ENCODE measurements around the gene MYCBP2. TPM values are rescaled to one million over a fixed set of nuclear protein-coding genes. Genes with fewer than 3 reads are reported as not detected.
"Not testable (repeated sequence)": the region's sequence is repeated elsewhere in the genome, so short reads cannot be mapped to it uniquely, and the experiment has no call there.

The MYCBP2 gene
- total RNA-seq, 1 donor from 2014 or later = 96.4 TPM

DNA sequence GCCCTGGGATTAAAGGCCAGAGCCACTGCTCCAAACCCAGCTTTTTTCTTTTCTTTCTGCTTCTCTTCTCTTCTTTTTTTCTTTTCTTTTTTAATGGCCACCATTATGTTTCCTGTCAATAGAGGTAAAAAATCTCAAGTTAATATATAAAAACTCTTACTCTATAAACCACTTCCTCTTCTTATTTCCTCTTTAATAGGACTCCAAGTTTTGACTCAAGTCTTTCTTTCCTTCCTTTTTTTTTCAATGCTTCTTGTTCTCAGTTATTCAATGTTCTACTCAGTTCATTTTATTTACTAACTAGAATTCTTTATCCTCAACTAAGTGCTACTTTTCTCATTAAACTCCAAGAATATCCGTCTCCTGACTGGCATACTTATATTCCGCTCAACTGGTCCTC is 27.1 kb upstream of the MYCBP2 start:
- no peak overlapping the region for H3K4me3 Mint-ChIP-seq
- H3K36me3 Mint-ChIP-seq (ENCODE audit: low read depth) = no peaks in the 10 kb centered on the region
- H3K9me3 Mint-ChIP-seq = no peaks in the 10 kb centered on the region
- intact Hi-C loops (cut with micrococcal nuclease) = no loop called here
- H3K4me1 Mint-ChIP-seq (ENCODE audit: low read depth) = peaks cover 11% of the 10 kb centered on the region
- no peak overlapping the region for H3K27ac Mint-ChIP-seq
- H3K27me3 Mint-ChIP-seq (ENCODE audit: insufficient read depth) = peaks cover 3% of the 10 kb centered on the region
- no peak for DNase-seq (ENCODE audit: low spot score)

DNA sequence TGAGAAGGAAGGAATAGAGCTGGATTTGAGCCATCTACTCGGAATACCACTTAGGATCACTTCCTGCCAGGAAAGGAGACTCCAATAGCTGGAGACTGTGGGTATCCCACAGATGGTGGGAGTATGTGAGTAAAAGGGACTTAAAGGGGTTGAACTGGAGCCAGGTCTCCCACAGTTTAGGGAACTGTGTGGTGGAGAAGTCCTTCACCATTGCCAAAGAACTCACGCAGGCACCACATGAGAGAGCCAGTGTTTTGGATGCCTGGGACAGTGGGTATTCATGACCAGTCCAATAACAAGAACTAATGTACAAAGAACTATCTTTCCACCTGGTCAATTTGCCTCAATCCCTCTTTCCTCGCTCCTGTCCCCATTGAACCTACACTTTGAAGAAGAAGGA is 24.4 kb upstream of the MYCBP2 start:
- no peak for DNase-seq (ENCODE audit: low spot score)
- H3K27me3 Mint-ChIP-seq (ENCODE audit: insufficient read depth) = peaks cover 3% of the 10 kb centered on the region
- H3K36me3 Mint-ChIP-seq (ENCODE audit: low read depth) = no peaks in the 10 kb centered on the region
- no peak overlapping the region for H3K27ac Mint-ChIP-seq
- H3K4me1 Mint-ChIP-seq (ENCODE audit: low read depth) = peaks cover 11% of the 10 kb centered on the region
- intact Hi-C loops (cut with micrococcal nuclease) = no loop called here
- no peaks in the 10 kb centered on the region for H3K9me3 Mint-ChIP-seq
- no peak overlapping the region for H3K4me3 Mint-ChIP-seq

DNA sequence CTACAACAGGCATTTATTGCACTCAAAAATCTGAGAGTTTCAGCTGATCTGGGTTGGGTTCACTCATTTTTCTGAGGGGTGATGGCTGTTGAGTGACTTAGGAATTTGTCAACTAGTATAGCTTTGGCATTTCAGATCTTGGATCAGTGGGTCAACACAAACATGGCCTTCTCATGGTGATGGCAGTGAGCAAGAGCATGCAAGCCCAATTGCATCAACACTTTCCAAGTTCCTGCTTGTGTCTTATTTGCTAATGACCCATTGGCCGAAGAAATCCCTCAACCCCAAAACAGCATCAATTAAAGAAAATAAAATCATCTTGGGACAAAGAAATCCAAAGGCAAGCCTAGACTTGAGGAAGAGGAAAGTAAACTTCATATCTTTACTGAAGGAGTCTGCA is 23.9 kb upstream of the MYCBP2 start:
- Mint-ChIP-seq H3K27ac (no peak overlapping the region), H3K4me3 (no peak overlapping the region), H3K36me3 (ENCODE audit: low read depth) (no peaks in the 10 kb centered on the region), H3K27me3 (ENCODE audit: insufficient read depth) (peaks cover 3% of the 10 kb centered on the region), H3K9me3 (no peaks in the 10 kb centered on the region), H3K4me1 (ENCODE audit: low read depth) (peaks cover 11% of the 10 kb centered on the region)
- no peak for DNase-seq (ENCODE audit: low spot score)
- intact Hi-C loops (cut with micrococcal nuclease) = no loop called here

DNA sequence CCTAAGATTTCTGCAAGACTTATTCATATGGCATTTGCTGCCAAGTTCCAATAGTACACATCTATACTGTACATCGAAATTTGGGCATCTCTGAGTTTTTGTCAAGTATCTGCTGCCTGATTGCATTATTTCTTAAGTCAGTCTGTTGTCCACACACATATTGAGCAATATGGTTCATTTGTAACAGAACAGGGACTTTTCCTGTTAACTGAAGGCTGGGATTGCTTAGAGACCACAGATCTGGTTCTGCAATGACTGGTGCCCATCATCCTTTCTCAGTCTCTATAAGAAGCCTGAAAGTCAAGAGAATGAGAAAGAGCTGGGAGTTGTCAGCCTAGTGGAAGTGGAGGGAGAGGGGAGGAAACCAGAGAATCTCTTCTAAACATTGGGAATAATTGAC is 22.5 kb upstream of the MYCBP2 start:
- H3K27ac Mint-ChIP-seq = no peak overlapping the region
- H3K9me3 Mint-ChIP-seq = no peaks in the 10 kb centered on the region
- DNase-seq (ENCODE audit: low spot score) = no peak
- H3K27me3 Mint-ChIP-seq (ENCODE audit: insufficient read depth) = peaks cover 3% of the 10 kb centered on the region
- no peak overlapping the region for H3K4me3 Mint-ChIP-seq
- no peaks in the 10 kb centered on the region for H3K36me3 Mint-ChIP-seq (ENCODE audit: low read depth)
- intact Hi-C loops (cut with micrococcal nuclease) = no loop called here
- peaks cover 19% of the 10 kb centered on the region for H3K4me1 Mint-ChIP-seq (ENCODE audit: low read depth)

DNA sequence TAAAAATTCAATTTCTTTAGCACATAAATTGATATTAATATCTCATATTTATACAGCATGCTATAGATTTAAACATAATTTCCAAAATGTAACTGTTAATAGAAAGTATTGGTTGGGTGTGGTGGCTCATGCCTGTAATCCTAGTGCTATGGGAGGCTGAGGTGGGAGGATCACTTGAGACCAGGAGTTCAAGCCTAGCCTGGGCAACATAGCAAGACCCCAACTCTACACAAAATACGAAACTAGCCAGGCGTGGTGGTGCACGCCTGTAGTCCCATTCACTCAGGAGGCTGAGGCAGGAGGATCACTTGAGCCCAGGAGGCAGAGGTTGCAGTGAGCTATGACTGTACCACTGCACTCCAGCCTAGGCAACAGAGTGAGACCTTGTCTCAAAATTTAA is 20.5 kb upstream of the MYCBP2 start:
- DNase-seq (ENCODE audit: low spot score); H3K27ac Mint-ChIP-seq; H3K27me3 Mint-ChIP-seq (ENCODE audit: insufficient read depth); H3K4me3 Mint-ChIP-seq; intact Hi-C loops (cut with micrococcal nuclease); H3K36me3 Mint-ChIP-seq (ENCODE audit: low read depth); H3K9me3 Mint-ChIP-seq: not testable (repeated sequence)
- peaks cover 13% of the 10 kb centered on the region for H3K4me1 Mint-ChIP-seq (ENCODE audit: low read depth)

DNA sequence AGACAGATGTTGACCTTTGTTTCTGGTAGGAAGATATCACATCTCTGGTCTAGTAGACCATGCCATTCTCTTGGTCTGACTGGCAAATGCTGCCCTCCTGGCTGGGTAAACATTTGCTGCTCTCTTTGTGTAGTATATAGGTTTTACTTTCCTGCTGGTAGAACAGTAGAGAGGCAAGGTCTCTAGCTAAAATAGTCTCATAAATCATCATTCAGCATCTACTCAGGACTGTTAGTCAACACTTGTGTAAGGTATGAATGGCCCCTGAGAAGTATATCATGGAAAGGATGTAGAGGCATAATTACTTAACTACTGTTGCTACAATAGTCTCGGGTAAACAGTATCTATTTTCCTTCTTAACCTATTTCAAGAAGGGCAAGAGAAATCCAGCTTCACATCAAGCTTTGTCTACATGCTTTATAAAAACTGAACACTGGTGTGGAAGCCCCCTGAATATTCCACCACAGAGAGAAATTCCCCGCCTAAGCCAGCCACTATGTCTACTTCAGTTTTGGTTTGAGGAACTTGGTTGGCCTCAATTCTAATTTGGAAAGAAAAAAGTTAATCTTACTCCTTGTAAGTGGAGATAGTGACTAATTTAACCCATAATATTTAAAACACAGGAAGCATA is 18.4 kb upstream of the MYCBP2 start:
- H3K4me3 Mint-ChIP-seq = no peak overlapping the region
- peaks cover 3% of the 10 kb centered on the region for H3K27me3 Mint-ChIP-seq (ENCODE audit: insufficient read depth)
- H3K36me3 Mint-ChIP-seq (ENCODE audit: low read depth) = no peaks in the 10 kb centered on the region
- intact Hi-C loops (cut with micrococcal nuclease) = loop anchor here (1.0 kb wide), 4 partner anchors 16 to 133 kb away; no protein-coding TSS in a partner anchor
- H3K27ac Mint-ChIP-seq = peak overlapping the region; percentile 88
- DNase-seq (ENCODE audit: low spot score) = no peak
- no peaks in the 10 kb centered on the region for H3K9me3 Mint-ChIP-seq
- H3K4me1 Mint-ChIP-seq (ENCODE audit: low read depth) = peaks cover 13% of the 10 kb centered on the region

DNA sequence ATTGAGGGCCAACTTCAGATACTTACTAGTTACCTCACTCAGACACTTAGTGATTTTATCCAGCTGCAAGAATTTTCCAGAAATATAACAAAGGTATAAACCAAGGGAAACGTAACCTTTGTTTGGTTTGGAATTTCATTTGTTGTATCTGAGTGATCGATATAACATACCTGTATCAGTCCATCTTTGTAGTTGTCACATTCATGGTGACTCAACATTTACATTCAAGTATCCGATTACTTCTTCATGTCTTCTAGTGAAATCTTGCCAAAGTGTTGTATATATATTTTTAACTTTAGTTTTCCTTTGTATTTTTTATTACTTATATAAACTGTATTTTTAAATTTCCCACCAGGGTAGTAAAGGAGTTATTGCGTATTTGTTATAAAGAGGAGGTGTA is 16.9 kb upstream of the MYCBP2 start:
- H3K27ac Mint-ChIP-seq = no peak overlapping the region
- no peak for DNase-seq (ENCODE audit: low spot score)
- no peaks in the 10 kb centered on the region for H3K9me3 Mint-ChIP-seq
- H3K4me3 Mint-ChIP-seq = no peak overlapping the region
- intact Hi-C loops (cut with micrococcal nuclease) = no loop called here
- no peaks in the 10 kb centered on the region for H3K36me3 Mint-ChIP-seq (ENCODE audit: low read depth)
- no peaks in the 10 kb centered on the region for H3K27me3 Mint-ChIP-seq (ENCODE audit: insufficient read depth)
- peaks cover 18% of the 10 kb centered on the region for H3K4me1 Mint-ChIP-seq (ENCODE audit: low read depth)

DNA sequence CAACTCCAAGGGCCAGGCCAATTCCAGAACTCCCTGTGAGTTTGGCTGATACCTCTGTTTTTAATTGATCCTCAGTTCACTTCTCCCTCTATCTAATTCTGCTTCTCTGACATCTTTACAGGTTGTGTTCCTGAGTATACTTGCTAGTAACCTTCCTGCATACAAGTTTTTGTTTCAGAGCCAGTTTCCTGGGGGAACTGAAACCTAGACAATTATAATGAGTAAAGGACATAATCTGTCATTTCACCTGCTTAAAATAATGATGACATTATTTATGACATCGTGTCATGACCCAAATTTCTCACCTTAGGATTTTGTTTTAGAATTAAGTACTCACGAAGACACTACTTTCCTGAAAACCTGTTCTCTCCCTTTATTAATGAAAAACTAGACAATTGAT is 12.5 kb upstream of the MYCBP2 start:
- peaks cover 1% of the 10 kb centered on the region for H3K36me3 Mint-ChIP-seq (ENCODE audit: low read depth)
- H3K9me3 Mint-ChIP-seq = no peaks in the 10 kb centered on the region
- peaks cover 21% of the 10 kb centered on the region for H3K4me1 Mint-ChIP-seq (ENCODE audit: low read depth)
- H3K4me3 Mint-ChIP-seq = no peak overlapping the region
- no peaks in the 10 kb centered on the region for H3K27me3 Mint-ChIP-seq (ENCODE audit: insufficient read depth)
- no peak overlapping the region for H3K27ac Mint-ChIP-seq
- no peak for DNase-seq (ENCODE audit: low spot score)
- intact Hi-C loops (cut with micrococcal nuclease) = no loop called here

DNA sequence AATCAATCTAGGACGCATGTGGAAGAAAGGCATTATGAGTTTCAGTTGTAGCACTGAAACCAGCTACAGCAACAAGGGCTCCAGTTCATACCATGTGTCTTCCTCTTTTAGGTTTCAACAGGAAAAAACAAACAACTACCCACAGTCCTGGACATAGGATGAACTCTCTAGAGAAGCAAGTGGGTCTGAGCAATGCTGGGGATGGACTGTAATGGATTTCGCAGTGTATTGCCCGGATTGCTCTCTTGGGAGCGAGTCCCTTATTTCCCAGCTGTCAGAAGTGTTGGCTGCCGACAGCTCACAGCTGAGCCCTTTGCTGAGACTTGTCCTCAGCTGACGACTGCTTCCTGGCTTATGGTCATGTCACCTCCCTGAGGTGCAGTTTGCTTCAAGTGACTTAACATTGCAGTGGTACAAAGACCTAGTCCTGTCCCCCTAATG is 12.1 kb upstream of the MYCBP2 start:
- peaks cover 1% of the 10 kb centered on the region for H3K36me3 Mint-ChIP-seq (ENCODE audit: low read depth)
- no peaks in the 10 kb centered on the region for H3K9me3 Mint-ChIP-seq
- intact Hi-C loops (cut with micrococcal nuclease) = no loop called here
- H3K27me3 Mint-ChIP-seq (ENCODE audit: insufficient read depth) = no peaks in the 10 kb centered on the region
- no peak overlapping the region for H3K4me3 Mint-ChIP-seq
- H3K4me1 Mint-ChIP-seq (ENCODE audit: low read depth) = peaks cover 21% of the 10 kb centered on the region
- H3K27ac Mint-ChIP-seq = no peak overlapping the region
- no peak for DNase-seq (ENCODE audit: low spot score)

DNA sequence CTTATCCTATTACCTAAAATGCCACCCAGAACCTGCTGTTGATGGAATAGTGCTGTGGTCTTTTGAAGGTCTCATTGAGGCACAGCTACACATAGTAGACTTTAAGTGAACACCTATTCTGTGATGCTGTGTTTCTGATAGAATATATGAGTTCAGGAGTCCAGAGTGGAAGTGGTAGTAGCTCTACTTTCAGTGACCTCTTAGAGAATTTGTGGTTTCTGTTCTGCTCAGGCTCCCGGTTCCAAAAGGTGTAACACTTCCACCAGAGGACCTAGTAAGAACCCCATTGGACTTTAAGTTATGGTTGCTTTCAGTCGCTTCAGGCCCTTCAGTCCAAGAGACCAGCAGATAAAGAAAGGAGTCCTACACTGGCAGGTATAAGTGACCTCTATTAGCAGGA is 11.4 kb upstream of the MYCBP2 start:
- Mint-ChIP-seq H3K4me3 (no peak overlapping the region), H3K27ac (no peak overlapping the region), H3K36me3 (ENCODE audit: low read depth) (peaks cover 1% of the 10 kb centered on the region), H3K27me3 (ENCODE audit: insufficient read depth) (peaks cover 3% of the 10 kb centered on the region), H3K4me1 (ENCODE audit: low read depth) (peaks cover 21% of the 10 kb centered on the region), H3K9me3 (no peaks in the 10 kb centered on the region)
- intact Hi-C loops (cut with micrococcal nuclease) = no loop called here
- no peak for DNase-seq (ENCODE audit: low spot score)

DNA sequence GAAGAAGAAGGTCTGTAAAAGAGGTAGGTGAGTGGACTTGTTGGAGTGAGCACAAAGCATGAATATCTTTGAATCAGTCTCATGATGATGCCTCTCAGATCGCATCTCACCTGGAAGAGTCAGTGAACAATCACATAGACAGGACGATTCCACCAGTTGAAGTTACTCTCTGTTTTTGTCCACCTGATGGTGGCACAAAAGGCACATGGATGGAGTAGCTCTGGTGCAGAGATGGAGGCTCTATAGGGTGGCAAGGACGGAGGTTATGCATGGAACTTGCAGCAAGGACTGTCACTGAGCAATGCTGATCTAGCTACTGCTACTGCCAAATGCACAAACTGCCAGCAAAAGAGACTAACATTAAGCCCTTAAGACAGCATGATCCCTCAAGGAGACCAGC is 10.3 kb upstream of the MYCBP2 start:
- H3K4me1 Mint-ChIP-seq (ENCODE audit: low read depth) = peaks cover 21% of the 10 kb centered on the region
- H3K4me3 Mint-ChIP-seq = no peak overlapping the region
- H3K27me3 Mint-ChIP-seq (ENCODE audit: insufficient read depth) = peaks cover 3% of the 10 kb centered on the region
- no peak overlapping the region for H3K27ac Mint-ChIP-seq
- intact Hi-C loops (cut with micrococcal nuclease) = no loop called here
- no peaks in the 10 kb centered on the region for H3K9me3 Mint-ChIP-seq
- H3K36me3 Mint-ChIP-seq (ENCODE audit: low read depth) = peaks cover 1% of the 10 kb centered on the region
- no peak for DNase-seq (ENCODE audit: low spot score)

DNA sequence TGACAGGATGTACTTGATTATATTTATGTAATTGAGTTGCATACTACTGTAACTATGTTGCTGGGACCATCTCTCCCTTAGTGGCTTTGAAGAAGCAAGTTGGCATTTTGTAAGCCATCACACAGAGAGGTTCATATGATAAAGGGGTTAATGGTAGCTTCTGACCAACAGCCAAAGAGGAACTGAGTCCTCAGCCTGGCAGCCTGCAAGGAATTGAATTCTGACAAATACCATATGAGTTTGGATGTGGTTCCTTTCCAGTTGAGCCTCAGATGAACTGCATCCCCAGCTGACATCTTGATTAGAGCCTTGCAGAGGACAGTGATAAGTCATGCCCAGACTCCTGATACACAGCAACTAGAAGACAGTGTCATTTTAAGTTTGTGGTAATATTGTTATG is 8.6 kb upstream of the MYCBP2 start:
- H3K36me3 Mint-ChIP-seq (ENCODE audit: low read depth) = peaks cover 3% of the 10 kb centered on the region
- peaks cover 27% of the 10 kb centered on the region for H3K4me1 Mint-ChIP-seq (ENCODE audit: low read depth)
- DNase-seq (ENCODE audit: low spot score) = no peak
- H3K4me3 Mint-ChIP-seq = no peak overlapping the region
- H3K27ac Mint-ChIP-seq = no peak overlapping the region
- H3K9me3 Mint-ChIP-seq = no peaks in the 10 kb centered on the region
- peaks cover 3% of the 10 kb centered on the region for H3K27me3 Mint-ChIP-seq (ENCODE audit: insufficient read depth)
- intact Hi-C loops (cut with micrococcal nuclease) = no loop called here

DNA sequence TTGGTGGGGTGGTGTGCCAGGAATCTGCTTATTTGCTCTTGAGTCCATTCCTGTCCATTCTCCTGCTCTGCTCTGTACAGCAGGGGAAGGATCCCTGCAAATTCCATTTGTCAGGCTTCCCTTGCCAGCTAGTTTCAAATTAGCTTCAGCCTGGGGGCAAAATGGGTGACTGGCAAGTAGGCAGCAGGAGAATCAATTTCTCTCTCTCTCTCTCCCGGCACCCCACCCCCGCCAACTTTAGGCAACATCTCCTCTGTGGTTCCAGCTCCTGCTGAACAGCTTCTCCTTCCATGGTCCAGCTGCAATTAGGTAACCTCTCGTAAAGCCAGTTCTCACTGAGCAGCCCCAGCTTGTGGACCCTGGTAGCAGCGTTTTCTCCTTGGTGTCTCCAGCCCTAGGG is 6.7 kb upstream of the MYCBP2 start:
- Mint-ChIP-seq H3K4me3 (no peak overlapping the region), H3K4me1 (ENCODE audit: low read depth) (peaks cover 24% of the 10 kb centered on the region), H3K27ac (no peak overlapping the region), H3K27me3 (ENCODE audit: insufficient read depth) (peaks cover 3% of the 10 kb centered on the region), H3K36me3 (ENCODE audit: low read depth) (peaks cover 3% of the 10 kb centered on the region), H3K9me3 (no peaks in the 10 kb centered on the region)
- no peak for DNase-seq (ENCODE audit: low spot score)
- intact Hi-C loops (cut with micrococcal nuclease) = loop anchor here (5.0 kb wide), 1 partner anchor 234 kb away; no protein-coding TSS in a partner anchor

DNA sequence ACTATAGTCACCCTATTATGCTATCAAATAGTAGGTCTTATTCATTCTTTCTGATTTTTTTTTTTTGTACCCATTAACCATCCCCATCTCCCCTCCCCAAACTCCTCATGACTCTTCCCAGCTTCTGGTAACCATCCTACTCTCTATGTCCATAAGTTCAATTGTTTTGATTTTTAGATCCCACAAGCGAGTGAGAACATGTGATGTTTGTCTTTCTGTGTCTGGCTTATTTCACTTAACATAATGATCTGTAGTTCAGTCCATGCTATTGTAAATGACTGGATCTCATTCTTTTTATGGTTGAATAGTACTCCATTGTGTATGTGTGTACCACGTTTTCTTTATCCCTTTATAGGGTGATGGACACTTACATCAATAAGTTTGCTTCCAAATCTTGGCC is 4.5 kb upstream of the MYCBP2 start:
- Mint-ChIP-seq H3K9me3 (no peaks in the 10 kb centered on the region), H3K4me3 (peak overlapping the region; percentile 28), H3K4me1 (ENCODE audit: low read depth) (peaks cover 26% of the 10 kb centered on the region), H3K27me3 (ENCODE audit: insufficient read depth) (peaks cover 5% of the 10 kb centered on the region), H3K36me3 (ENCODE audit: low read depth) (peaks cover 2% of the 10 kb centered on the region), H3K27ac (peak overlapping the region; percentile 21)
- DNase-seq (ENCODE audit: low spot score) = no peak
- intact Hi-C loops (cut with micrococcal nuclease) = loop anchor here (5.0 kb wide), 1 partner anchor 236 kb away; no protein-coding TSS in a partner anchor
